ENCODE data around the gene CHRNA1.

DNA sequence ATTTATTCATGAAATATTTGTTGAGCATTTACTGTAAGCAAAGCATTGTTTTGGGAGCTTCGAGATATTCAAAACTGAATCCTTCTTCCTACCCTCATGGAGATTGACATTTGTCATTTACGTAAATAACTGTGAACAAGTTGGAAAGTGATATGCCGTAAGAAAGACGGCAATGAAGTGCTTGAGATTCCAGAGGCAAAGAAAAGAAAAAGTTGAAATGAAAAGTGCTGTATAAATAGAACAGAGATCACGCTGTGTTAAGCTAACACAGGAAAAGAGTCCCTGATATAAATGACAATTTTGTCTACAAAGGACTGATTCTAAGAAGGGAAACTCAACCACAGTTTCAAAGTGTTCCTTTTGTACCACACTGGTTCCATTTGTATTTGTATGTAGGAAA, 1.8 kb downstream of the CHRNA1 start:
- TF ChIP-seq EZH2phosphoT487 (IDR thresholded peaks at IDR 0.05; ENCODE audit: borderline replicate concordance): no peak
- TF ChIP-seq CEBPB (IDR thresholded peaks at IDR 0.05; ENCODE audit: low read depth): no peak
- TF ChIP-seq, protein P1, sequence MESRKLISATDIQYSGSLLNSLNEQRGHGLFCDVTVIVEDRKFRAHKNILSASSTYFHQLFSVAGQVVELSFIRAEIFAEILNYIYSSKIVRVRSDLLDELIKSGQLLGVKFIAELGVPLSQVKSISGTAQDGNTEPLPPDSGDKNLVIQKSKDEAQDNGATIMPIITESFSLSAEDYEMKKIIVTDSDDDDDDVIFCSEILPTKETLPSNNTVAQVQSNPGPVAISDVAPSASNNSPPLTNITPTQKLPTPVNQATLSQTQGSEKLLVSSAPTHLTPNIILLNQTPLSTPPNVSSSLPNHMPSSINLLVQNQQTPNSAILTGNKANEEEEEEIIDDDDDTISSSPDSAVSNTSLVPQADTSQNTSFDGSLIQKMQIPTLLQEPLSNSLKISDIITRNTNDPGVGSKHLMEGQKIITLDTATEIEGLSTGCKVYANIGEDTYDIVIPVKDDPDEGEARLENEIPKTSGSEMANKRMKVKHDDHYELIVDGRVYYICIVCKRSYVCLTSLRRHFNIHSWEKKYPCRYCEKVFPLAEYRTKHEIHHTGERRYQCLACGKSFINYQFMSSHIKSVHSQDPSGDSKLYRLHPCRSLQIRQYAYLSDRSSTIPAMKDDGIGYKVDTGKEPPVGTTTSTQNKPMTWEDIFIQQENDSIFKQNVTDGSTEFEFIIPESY (IDR thresholded peaks at IDR 0.05; ENCODE audit: extremely low read depth, insufficient replicate concordance, low read length): no peak
- TF ChIP-seq, protein P2, sequence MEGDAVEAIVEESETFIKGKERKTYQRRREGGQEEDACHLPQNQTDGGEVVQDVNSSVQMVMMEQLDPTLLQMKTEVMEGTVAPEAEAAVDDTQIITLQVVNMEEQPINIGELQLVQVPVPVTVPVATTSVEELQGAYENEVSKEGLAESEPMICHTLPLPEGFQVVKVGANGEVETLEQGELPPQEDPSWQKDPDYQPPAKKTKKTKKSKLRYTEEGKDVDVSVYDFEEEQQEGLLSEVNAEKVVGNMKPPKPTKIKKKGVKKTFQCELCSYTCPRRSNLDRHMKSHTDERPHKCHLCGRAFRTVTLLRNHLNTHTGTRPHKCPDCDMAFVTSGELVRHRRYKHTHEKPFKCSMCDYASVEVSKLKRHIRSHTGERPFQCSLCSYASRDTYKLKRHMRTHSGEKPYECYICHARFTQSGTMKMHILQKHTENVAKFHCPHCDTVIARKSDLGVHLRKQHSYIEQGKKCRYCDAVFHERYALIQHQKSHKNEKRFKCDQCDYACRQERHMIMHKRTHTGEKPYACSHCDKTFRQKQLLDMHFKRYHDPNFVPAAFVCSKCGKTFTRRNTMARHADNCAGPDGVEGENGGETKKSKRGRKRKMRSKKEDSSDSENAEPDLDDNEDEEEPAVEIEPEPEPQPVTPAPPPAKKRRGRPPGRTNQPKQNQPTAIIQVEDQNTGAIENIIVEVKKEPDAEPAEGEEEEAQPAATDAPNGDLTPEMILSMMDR (IDR thresholded peaks at IDR 0.05 in 2 of 3, conservative IDR thresholded peaks at IDR 0.05 in 1 of 3; ENCODE audit: borderline replicate concordance in 1 of 3, insufficient read depth in 1 of 3, low read depth in 2 of 3, low read length in 2 of 3): no peak
- TF ChIP-seq EZH2 (IDR thresholded peaks at IDR 0.05): no peak
- TF ChIP-seq SP1 (IDR thresholded peaks at IDR 0.05; ENCODE audit: low read depth): no peak
- no peak for TF ChIP-seq POLR2AphosphoS5 (IDR thresholded peaks at IDR 0.05; ENCODE audit: low read depth, low read length)
- no peak for TF ChIP-seq POLR2A (IDR thresholded peaks at IDR 0.05; ENCODE audit: borderline replicate concordance, extremely low read depth, insufficient read depth, insufficient read length)
- TF ChIP-seq, protein P3, sequence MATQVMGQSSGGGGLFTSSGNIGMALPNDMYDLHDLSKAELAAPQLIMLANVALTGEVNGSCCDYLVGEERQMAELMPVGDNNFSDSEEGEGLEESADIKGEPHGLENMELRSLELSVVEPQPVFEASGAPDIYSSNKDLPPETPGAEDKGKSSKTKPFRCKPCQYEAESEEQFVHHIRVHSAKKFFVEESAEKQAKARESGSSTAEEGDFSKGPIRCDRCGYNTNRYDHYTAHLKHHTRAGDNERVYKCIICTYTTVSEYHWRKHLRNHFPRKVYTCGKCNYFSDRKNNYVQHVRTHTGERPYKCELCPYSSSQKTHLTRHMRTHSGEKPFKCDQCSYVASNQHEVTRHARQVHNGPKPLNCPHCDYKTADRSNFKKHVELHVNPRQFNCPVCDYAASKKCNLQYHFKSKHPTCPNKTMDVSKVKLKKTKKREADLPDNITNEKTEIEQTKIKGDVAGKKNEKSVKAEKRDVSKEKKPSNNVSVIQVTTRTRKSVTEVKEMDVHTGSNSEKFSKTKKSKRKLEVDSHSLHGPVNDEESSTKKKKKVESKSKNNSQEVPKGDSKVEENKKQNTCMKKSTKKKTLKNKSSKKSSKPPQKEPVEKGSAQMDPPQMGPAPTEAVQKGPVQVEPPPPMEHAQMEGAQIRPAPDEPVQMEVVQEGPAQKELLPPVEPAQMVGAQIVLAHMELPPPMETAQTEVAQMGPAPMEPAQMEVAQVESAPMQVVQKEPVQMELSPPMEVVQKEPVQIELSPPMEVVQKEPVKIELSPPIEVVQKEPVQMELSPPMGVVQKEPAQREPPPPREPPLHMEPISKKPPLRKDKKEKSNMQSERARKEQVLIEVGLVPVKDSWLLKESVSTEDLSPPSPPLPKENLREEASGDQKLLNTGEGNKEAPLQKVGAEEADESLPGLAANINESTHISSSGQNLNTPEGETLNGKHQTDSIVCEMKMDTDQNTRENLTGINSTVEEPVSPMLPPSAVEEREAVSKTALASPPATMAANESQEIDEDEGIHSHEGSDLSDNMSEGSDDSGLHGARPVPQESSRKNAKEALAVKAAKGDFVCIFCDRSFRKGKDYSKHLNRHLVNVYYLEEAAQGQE (IDR thresholded peaks at IDR 0.05; ENCODE audit: low read depth): no peak
- no peak for TF ChIP-seq YY1 (IDR thresholded peaks at IDR 0.05; ENCODE audit: extremely low read depth, insufficient replicate concordance, low read depth, low read length)
- TF ChIP-seq, protein P4, sequence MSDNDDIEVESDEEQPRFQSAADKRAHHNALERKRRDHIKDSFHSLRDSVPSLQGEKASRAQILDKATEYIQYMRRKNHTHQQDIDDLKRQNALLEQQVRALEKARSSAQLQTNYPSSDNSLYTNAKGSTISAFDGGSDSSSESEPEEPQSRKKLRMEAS (IDR thresholded peaks at IDR 0.05): no peak
- TF ChIP-seq SIN3A (IDR thresholded peaks at IDR 0.05; ENCODE audit: low read depth): no peak
- TF ChIP-seq ZFX (IDR thresholded peaks at IDR 0.05): no peak
